ENCODE data around the gene CHD5.

CHD5 gene

DNA sequence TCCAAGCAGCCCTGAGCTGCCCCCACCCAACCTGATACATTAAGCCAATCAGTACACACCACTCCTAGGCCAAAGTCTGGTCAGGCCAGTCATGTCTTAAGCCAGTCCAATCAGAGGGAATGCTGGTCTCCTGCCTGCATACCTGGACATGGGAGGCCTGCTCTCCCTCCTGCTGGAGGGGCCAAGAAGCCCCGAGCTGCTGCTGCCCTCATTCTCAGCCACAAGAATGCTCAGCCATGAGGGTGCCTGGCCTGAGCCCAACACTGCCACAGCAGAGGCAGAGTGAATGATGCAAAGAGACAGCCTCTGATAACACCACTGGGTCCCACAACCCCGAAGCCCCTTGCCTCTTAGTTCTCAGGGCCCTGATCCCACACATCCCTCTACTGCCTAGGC lies 23.0 kb downstream of the CHD5 start:
- Histone ChIP-seq H3K9ac (ENCODE audit: low read depth, low read length) (no peak overlapping the region), H2AFZ (ENCODE audit: low read depth, low read length) (no peak overlapping the region), H3K4me1 (ENCODE audit: insufficient read depth, low read length) (no peaks in the 10 kb centered on the region), H3K4me3 (ENCODE audit: low read depth in 1 of 2, low read length in 2 of 2) (no peak overlapping the region), H3K4me2 (ENCODE audit: insufficient read depth, low read length) (no peak overlapping the region), H3K27me3 (ENCODE audit: insufficient read depth, low read length, poor library complexity) (no peaks in the 10 kb centered on the region), H3K9me3 (ENCODE audit: insufficient read depth, low read length, severe bottlenecking) (no peaks in the 10 kb centered on the region), H3K27ac (ENCODE audit: low read length) (no peak overlapping the region), H4K20me1 (ENCODE audit: insufficient read depth, low read length) (peaks cover 15% of the 10 kb centered on the region), H3K79me2 (ENCODE audit: insufficient read depth, low read length) (no peaks in the 10 kb centered on the region), H3K36me3 (ENCODE audit: insufficient read depth, low read length) (no peaks in the 10 kb centered on the region)
- DNase-seq = no peak
- no peak for TF ChIP-seq EZH2 (IDR thresholded peaks at IDR 0.05; ENCODE audit: borderline replicate concordance, low read depth, low read length, severe bottlenecking)
- TF ChIP-seq, protein P1, sequence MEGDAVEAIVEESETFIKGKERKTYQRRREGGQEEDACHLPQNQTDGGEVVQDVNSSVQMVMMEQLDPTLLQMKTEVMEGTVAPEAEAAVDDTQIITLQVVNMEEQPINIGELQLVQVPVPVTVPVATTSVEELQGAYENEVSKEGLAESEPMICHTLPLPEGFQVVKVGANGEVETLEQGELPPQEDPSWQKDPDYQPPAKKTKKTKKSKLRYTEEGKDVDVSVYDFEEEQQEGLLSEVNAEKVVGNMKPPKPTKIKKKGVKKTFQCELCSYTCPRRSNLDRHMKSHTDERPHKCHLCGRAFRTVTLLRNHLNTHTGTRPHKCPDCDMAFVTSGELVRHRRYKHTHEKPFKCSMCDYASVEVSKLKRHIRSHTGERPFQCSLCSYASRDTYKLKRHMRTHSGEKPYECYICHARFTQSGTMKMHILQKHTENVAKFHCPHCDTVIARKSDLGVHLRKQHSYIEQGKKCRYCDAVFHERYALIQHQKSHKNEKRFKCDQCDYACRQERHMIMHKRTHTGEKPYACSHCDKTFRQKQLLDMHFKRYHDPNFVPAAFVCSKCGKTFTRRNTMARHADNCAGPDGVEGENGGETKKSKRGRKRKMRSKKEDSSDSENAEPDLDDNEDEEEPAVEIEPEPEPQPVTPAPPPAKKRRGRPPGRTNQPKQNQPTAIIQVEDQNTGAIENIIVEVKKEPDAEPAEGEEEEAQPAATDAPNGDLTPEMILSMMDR (IDR thresholded peaks at IDR 0.05; ENCODE audit: borderline replicate concordance, extremely low read depth, low read length, poor library complexity, severe bottlenecking) = no peak
- ATAC-seq (ENCODE audit: insufficient read depth, low read depth) = no peak

DNA sequence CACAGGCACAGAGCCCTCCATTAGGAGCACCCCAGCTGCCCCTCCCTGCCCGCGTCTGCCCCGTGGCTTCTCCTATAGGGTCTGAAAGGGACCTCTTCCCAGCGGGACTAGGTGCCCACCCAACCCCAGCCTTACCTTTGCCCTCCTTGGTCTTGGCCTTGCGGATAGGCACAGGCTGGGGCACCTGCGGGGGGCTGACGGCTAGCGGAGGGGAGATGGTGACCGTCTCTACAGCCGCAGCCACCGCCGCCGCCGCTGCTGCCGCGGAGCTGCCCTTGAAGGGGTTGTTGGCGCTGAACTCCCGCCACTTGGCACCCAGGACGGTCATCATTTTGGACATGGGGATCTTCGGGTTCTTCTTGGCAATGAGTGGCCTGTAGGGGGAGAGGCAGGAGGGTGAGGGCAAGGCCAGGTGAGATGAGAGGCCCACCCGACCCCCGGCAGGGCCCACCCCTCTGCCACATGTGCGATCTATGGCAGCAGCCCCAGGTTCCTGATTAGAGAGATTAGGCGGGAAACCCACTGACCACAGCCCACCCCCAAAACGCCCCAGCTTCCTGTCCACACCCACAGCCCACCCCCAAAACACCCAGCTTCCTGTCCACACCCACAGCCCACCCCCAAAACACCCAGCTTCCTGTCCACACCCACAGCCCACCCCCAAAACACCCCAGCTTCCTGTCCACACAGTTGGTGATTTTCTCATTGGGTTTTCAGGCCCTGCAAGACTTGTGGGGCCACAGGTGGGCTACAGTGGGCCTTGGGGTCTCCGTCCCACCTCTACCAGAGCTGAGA lies 25.4 kb downstream of the CHD5 start:
- H3K9me3 ChIP-seq (ENCODE audit: insufficient read depth, low read length, severe bottlenecking) = no peaks in the 10 kb centered on the region
- DNase-seq = peak; percentile 16
- H3K79me2 ChIP-seq (ENCODE audit: insufficient read depth, low read length) = no peaks in the 10 kb centered on the region
- H3K4me1 ChIP-seq (ENCODE audit: insufficient read depth, low read length) = no peaks in the 10 kb centered on the region
- TF ChIP-seq EZH2 (IDR thresholded peaks at IDR 0.05; ENCODE audit: borderline replicate concordance, low read depth, low read length, severe bottlenecking) = no peak
- TF ChIP-seq, protein P1 (IDR thresholded peaks at IDR 0.05; ENCODE audit: borderline replicate concordance, extremely low read depth, low read length, poor library complexity, severe bottlenecking) = no peak
- no peak overlapping the region for H2AFZ ChIP-seq (ENCODE audit: low read depth, low read length)
- no peak overlapping the region for H3K4me2 ChIP-seq (ENCODE audit: insufficient read depth, low read length)
- no peak for ATAC-seq (ENCODE audit: insufficient read depth, low read depth)
- no peak overlapping the region for H3K9ac ChIP-seq (ENCODE audit: low read depth, low read length)
- no peak overlapping the region for H3K27ac ChIP-seq (ENCODE audit: low read length)
- no peak overlapping the region for H3K4me3 ChIP-seq (ENCODE audit: low read depth in 1 of 2, low read length in 2 of 2)
- no peaks in the 10 kb centered on the region for H3K27me3 ChIP-seq (ENCODE audit: insufficient read depth, low read length, poor library complexity)
- peaks cover 9% of the 10 kb centered on the region; the same call in 1 of the 2 replicates for H4K20me1 ChIP-seq (ENCODE audit: insufficient read depth, low read length)
- no peaks in the 10 kb centered on the region for H3K36me3 ChIP-seq (ENCODE audit: insufficient read depth, low read length)

DNA sequence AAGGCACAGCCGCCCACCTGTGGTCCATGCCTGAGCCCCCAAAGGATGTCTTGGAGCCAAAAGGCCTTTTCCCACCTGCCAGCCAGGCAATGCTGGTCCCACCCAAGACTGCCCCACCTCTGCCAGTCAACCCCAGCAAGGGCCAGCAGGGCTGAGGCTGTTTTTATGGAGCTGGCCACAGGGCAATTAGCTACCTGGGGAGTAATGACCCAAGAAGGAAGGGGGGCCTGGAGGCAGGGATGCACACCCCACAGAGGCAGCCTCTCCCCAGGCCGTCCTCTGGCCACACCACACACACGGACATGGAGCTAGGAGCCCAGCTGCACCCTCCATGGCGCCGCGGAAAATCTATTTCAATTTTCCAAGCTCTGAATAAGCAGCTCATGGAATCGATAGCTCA lies 27.2 kb downstream of the CHD5 start:
- Histone ChIP-seq H3K79me2 (ENCODE audit: insufficient read depth, low read length) (no peaks in the 10 kb centered on the region), H3K4me1 (ENCODE audit: insufficient read depth, low read length) (no peaks in the 10 kb centered on the region), H3K4me2 (ENCODE audit: insufficient read depth, low read length) (no peak overlapping the region), H4K20me1 (ENCODE audit: insufficient read depth, low read length) (peaks cover 9% of the 10 kb centered on the region; the same call in 1 of the 2 replicates), H3K36me3 (ENCODE audit: insufficient read depth, low read length) (no peaks in the 10 kb centered on the region), H3K9me3 (ENCODE audit: insufficient read depth, low read length, severe bottlenecking) (no peaks in the 10 kb centered on the region), H3K27me3 (ENCODE audit: insufficient read depth, low read length, poor library complexity) (no peaks in the 10 kb centered on the region), H3K9ac (ENCODE audit: low read depth, low read length) (no peak overlapping the region), H3K27ac (ENCODE audit: low read length) (no peak overlapping the region), H3K4me3 (ENCODE audit: low read depth in 1 of 2, low read length in 2 of 2) (no peak overlapping the region), H2AFZ (ENCODE audit: low read depth, low read length) (no peak overlapping the region)
- no peak for DNase-seq
- TF ChIP-seq EZH2 (IDR thresholded peaks at IDR 0.05; ENCODE audit: borderline replicate concordance, low read depth, low read length, severe bottlenecking) = no peak
- TF ChIP-seq, protein P1 (IDR thresholded peaks at IDR 0.05; ENCODE audit: borderline replicate concordance, extremely low read depth, low read length, poor library complexity, severe bottlenecking) = no peak
- ATAC-seq (ENCODE audit: insufficient read depth, low read depth) = no peak

All from DND-41 (cell line).